K562 (cell line): Measurements from ENCODE around the gene NAIF1. TPM values are rescaled to one million over a fixed set of nuclear protein-coding genes. Genes with fewer than 3 reads are reported as not detected.

ENCODE experiments used
- ATF1 ChIP-seq, 2 experiments: fragments of 450-650 bp in 1 of 2; IDR thresholded peaks; 2 replicates each; pipeline ENCODE4 v1.6.1; 2016; ENCODE audit warnings: missing compliant biosample characterization in 1 of 2, missing genetic modification characterization in 1 of 2
- CBX1 ChIP-seq: sonication (generic); IDR thresholded peaks from 2 replicates; pipeline ENCODE4 v1.6.1; 2016; ENCODE audit warnings: antibody characterized with exemption, low read depth, mild to moderate bottlenecking
- GABPA ChIP-seq: fragments of 200-800 bp; sonication (Bioruptor generic); conservative IDR thresholded peaks from 2 replicates; pipeline ENCODE4 v1.6.1; 2016; ENCODE audit warnings: low read depth, missing genetic modification characterization, missing compliant biosample characterization
- HINFP ChIP-seq: fragments of 450-650 bp; conservative IDR thresholded peaks from 2 replicates; pipeline ENCODE4 v1.6.1; 2016; ENCODE audit warnings: missing genetic modification characterization, low read depth, mild to moderate bottlenecking, control low read depth, missing compliant biosample characterization
- HNRNPL ChIP-seq: fragments of 200-400 bp; formaldehyde crosslinking; IDR thresholded peaks from 2 replicates; pipeline ENCODE4 v1.6.1; 2017; ENCODE audit warnings: low read depth, mild to moderate bottlenecking, low read length
- MCM7 ChIP-seq, 2 experiments: fragments of 450-650 bp; IDR thresholded peaks; 2 replicates each; pipeline ENCODE4 v1.6.1; 2016 to 2018
- MED1 ChIP-seq: sonication (generic); formaldehyde crosslinking; IDR thresholded peaks from 2 replicates; pipeline ENCODE4 v1.8.1; 2023; ENCODE audit warnings: missing genetic modification reagents, borderline replicate concordance
- MXI1 ChIP-seq: IDR thresholded peaks from 2 replicates; pipeline ENCODE4 v1.6.1; 2011; ENCODE audit warnings: low read depth, mild to moderate bottlenecking, improper control_type of control experiment, low read length
- NELFE ChIP-seq: IDR thresholded peaks from 2 replicates; pipeline ENCODE4 v1.6.1; 2011; ENCODE audit warnings: mild to moderate bottlenecking; ENCODE audit not compliant: insufficient read depth, insufficient read length
- PHB ChIP-seq: fragments of 250-450 bp; sonication (Bioruptor Pico); IDR thresholded peaks from 2 replicates; pipeline ENCODE4 v1.5.0; 2021
- PHF8 ChIP-seq: fragments of 200-600 bp; sonication (generic); IDR thresholded peaks from 2 replicates; pipeline ENCODE4 v1.6.1; 2012; ENCODE audit warnings: mixed run types, mild to moderate bottlenecking, inconsistent platforms, low read length, moderate library complexity, borderline replicate concordance
- PRDM10 ChIP-seq: fragments of 450-650 bp; IDR thresholded peaks from 2 replicates; pipeline ENCODE4 v1.6.1; 2018; ENCODE audit not compliant: partially characterized antibody
- PTTG1 ChIP-seq: fragments of 450-650 bp; IDR thresholded peaks from 2 replicates; pipeline ENCODE4 v1.6.1; 2016; ENCODE audit warnings: low read depth, mild to moderate bottlenecking, missing genetic modification characterization, missing compliant biosample characterization
- RBM25 ChIP-seq: fragments of 200-400 bp; formaldehyde crosslinking; IDR thresholded peaks from 2 replicates; pipeline ENCODE4 v1.6.1; 2018; ENCODE audit warnings: low read length, low read depth, moderate library complexity; ENCODE audit not compliant: severe bottlenecking
- SRF ChIP-seq, 2 experiments: fragments of 250-450, 450-650 bp in 1 of 2; sonication (Bioruptor Pico) in 1 of 2; sonication (generic) in 1 of 2; formaldehyde crosslinking; IDR thresholded peaks; 2 replicates each; pipeline versions ENCODE4 v1.5.0 to v1.5.1; 2020 to 2022; ENCODE audit warnings: mild to moderate bottlenecking in 1 of 2, missing genetic modification reagents in 1 of 2
- TAF7 ChIP-seq: fragments of 450-650 bp; IDR thresholded peaks from 2 replicates; pipeline ENCODE4 v1.6.1; 2016; ENCODE audit warnings: missing genetic modification characterization, missing compliant biosample characterization
- USF2 ChIP-seq: sonication (generic); formaldehyde crosslinking; IDR thresholded peaks from 2 replicates; pipeline ENCODE4 v1.5.0; 2020; ENCODE audit warnings: missing genetic modification reagents
- ZNF121 ChIP-seq: sonication (generic); formaldehyde crosslinking; conservative IDR thresholded peaks from 2 replicates; pipeline ENCODE4 v1.8.0; 2022; ENCODE audit warnings: missing genetic modification reagents
- ZNF165 ChIP-seq: fragments of 250-450 bp; sonication (Bioruptor Pico); IDR thresholded peaks from 2 replicates; pipeline ENCODE4 v1.4.0; 2020; ENCODE audit warnings: borderline replicate concordance
- ZNF354B ChIP-seq: fragments of 250-450 bp; sonication (Bioruptor Pico); IDR thresholded peaks from 2 replicates; pipeline ENCODE4 v1.4.0; 2020
- ZNF57 ChIP-seq: fragments of 450-650 bp; formaldehyde crosslinking; IDR thresholded peaks from 2 replicates; pipeline ENCODE4 v1.4.0; 2020; ENCODE audit warnings: mild to moderate bottlenecking, moderate library complexity
- ZNF583 ChIP-seq: fragments of 250-450 bp; sonication (Bioruptor Pico); IDR thresholded peaks from 2 replicates; pipeline ENCODE4 v1.4.0; 2020
- polyA plus RNA-seq, 8 experiments: library from polyadenylated mRNA; depleted of rRNA in 4 of 8; stranded (reverse) in 5 of 8; unstranded in 3 of 8; fragments of >200 nt; fragmentation: Nextera tagmentation in 2 of 8; fragmentation: Illumina TruSeq in 1 of 8; extraction: Ambion mirVana in 2 of 8; extraction: Trizol in 1 of 8; gene quantifications; 2 replicates each; pipeline versions ENCODE4 v1.2.1 to v1.2.3, GENCODE V29; 2011 to 2014; ENCODE audit warnings: inconsistent platforms in 1 of 8, missing spikeins in 1 of 8
- total RNA-seq, 7 experiments: library from RNA; depleted of rRNA in 6 of 7; stranded (reverse); fragments of >200 nt in 6 of 7; fragmentation: Illumina TruSeq in 2 of 7; extraction: Trizol in 2 of 7; gene quantifications; 2 replicates each; pipeline versions ENCODE4 v1.2.1 to v1.2.3, GENCODE V29; 2011 to 2021; ENCODE audit warnings: low replicate concordance in 1 of 7

Gene NAIF1
- total and polyA plus RNA-seq, 9 of the 15 experiments (the other 6 are each of a cell fraction or from before 2014, with no cell fraction given) = 4.8 to 26.6 (median 17.2) TPM

GRCh38 chr9:128078504-128079434, 11.6 kb upstream of the NAIF1 start (continued):
- TF ChIP-seq USF2 (CRISPR knock-in tag) = no peak
- TF ChIP-seq GABPA (tag) = no peak; the same call in 1 of the 2 replicates
- no peak; a peak in 1 of 4 replicates for TF ChIP-seq SRF (CRISPR knock-in tag; IDR thresholded peaks at IDR 0.05)
- no peak; the same call in 1 of the 2 replicates for TF ChIP-seq HINFP (tag)
- TF ChIP-seq ZNF583 = no peak
- no peak for TF ChIP-seq ZNF354B (CRISPR knock-in tag)
- no peak for TF ChIP-seq ZNF165 (CRISPR knock-in tag)
- TF ChIP-seq CBX1 = 0 out of 2 replicates have a peak, but pooled peaks have one; percentile 21
- no peak for TF ChIP-seq NELFE
- TF ChIP-seq MXI1 = no peak
- TF ChIP-seq ZNF57 = no peak
- TF ChIP-seq PTTG1 (tag) = peak; percentile 14; the same call in 1 of the 2 replicates
- TF ChIP-seq MED1 (CRISPR knock-in tag) = no peak
- no peak for TF ChIP-seq RBM25
- no peak for TF ChIP-seq PHB
- TF ChIP-seq ATF1 (CRISPR knock-in tag; IDR thresholded peaks at IDR 0.05) = no peak
- no peak for TF ChIP-seq ATF1 (tag; IDR thresholded peaks at IDR 0.05)
- no peak for TF ChIP-seq PHF8
- TF ChIP-seq TAF7 (tag) = no peak
- TF ChIP-seq MCM7 (IDR thresholded peaks at IDR 0.05) = no peak
- TF ChIP-seq HNRNPL = no peak
- no peak for TF ChIP-seq ZNF121 (CRISPR knock-in tag)
- TF ChIP-seq PRDM10 = no peak
